Activated CD8-positive, alpha-beta memory T cell treated with anti-CD3 and anti-CD28 coated beads, Interleukin-2, amount 50 U/mL, for 24 hours (primary cell): ENCODE data around the gene IGHMBP2.

ENCODE experiments used
- DNase-seq: peaks from one replicate; pipeline ENCODE4 v3.0.0-alpha.2; 2020; ENCODE audit errors: extremely low read depth

IGHMBP2 gene

GRCh38 chr11:68980776-68981065 lies 77.0 kb downstream of the IGHMBP2 start, which contains the start of gene MRGPRD:
MRGPRD (minus strand) TSS chr11:68980986; CDS start chr11:68980986, 0 bp downstream.
- DNase-seq, result no peak

- DNase-seq, result no peak
Observed at GRCh38 chr11:68982134-68982533, 78.4 kb downstream of the IGHMBP2 start.

GRCh38 chr11:68983801-68984200 lies 80.1 kb downstream of the IGHMBP2 start:
- DNase-seq, result no peak

GRCh38 chr11:68987211-68987610 lies 83.5 kb downstream of the IGHMBP2 start:
- no peak for DNase-seq

- DNase-seq, result no peak
Observed at GRCh38 chr11:68988491-68988890, 84.8 kb downstream of the IGHMBP2 start.
